Measurements from ENCODE around the gene PHACTR1. TPM values are rescaled to one million over a fixed set of nuclear protein-coding genes. Genes with fewer than 3 reads are reported as not detected.

The PHACTR1 gene
- total and polyA plus RNA-seq, 2 of the 4 experiments (the other 2 are of a cell fraction), result not detected

DNA sequence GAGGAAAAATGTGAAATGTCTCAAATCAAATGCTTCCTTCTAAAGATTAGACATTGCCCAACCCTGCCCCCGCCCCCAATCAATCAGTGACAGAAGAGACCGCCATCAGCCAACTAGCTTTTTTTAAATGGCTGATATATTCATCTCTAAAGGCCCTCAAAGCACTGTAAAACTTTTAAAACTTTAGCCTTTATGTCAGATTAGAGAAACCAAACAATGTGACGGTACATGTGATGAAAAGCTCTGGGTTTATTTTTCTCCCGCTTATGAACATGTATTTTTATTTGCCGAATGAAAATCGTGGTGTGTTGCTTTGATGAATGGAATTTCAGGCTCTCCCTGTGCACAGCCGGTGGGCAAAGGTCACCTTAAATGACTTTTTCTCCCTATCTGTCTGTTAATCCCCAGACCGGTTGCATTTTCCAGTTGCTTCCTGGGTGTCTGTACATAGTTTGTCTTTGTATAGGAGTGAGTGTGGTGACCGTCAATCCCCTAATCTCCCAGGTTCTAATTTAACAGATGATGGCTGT, 573.3 kb downstream of the PHACTR1 start:
- POLR2A ChIA-PET (ENCODE audit: unreplicated experiment), result no interaction called here
- in situ Hi-C loops (cut with MboI; ENCODE audit: low sequenced_read_pairs), result no loop called here
- DNase-seq, result no peak

More for the DNA sequence above, 573.3 kb downstream of the PHACTR1 start:
- Histone ChIP-seq H3K4me1 (ENCODE audit: control insufficient read depth, insufficient read depth, low read length) (no peaks in the 10 kb centered on the region), H2AFZ (replicated peaks; ENCODE audit: low read length, poor library complexity) (no peak overlapping the region), H3K4me2 (ENCODE audit: low read depth, low read length) (no peak overlapping the region), H2AK5ac (ENCODE audit: low read depth, low read length) (no peak overlapping the region), H3K18ac (ENCODE audit: low read depth, low read length) (no peak overlapping the region), H2BK5ac (ENCODE audit: low read depth, low read length, poor library complexity, severe bottlenecking) (no peak overlapping the region), H3K56ac (ENCODE audit: extremely low read depth, insufficient read depth, low read length) (no peak overlapping the region), H2BK20ac (ENCODE audit: low read depth, low read length) (no peak overlapping the region), H3K4ac (ENCODE audit: low read depth, low read length) (no peak overlapping the region), H3K4me3 (ENCODE audit: insufficient read depth, low read depth, low read length) (no peak overlapping the region), H3K27ac (ENCODE audit: insufficient read depth, low read length) (no peak overlapping the region), H3K23ac (ENCODE audit: low read depth, low read length) (no peak overlapping the region), H3K79me1 (ENCODE audit: low read depth in 1 of 2, low read length in 2 of 2) (no peaks in the 10 kb centered on the region), H4K91ac (ENCODE audit: insufficient read depth, low read depth, low read length) (no peak overlapping the region), H3K9ac (ENCODE audit: low read depth, low read length) (no peak overlapping the region), H4K5ac (ENCODE audit: low read depth, low read length) (no peak overlapping the region), H3K14ac (replicated peaks; ENCODE audit: low read depth, low read length) (no peak overlapping the region), H4K8ac (ENCODE audit: low read depth in 2 of 2, low read length in 2 of 2) (no peak overlapping the region), H3K27me3 (ENCODE audit: control insufficient read depth, insufficient read depth, low read length) (no peaks in the 10 kb centered on the region), H2BK120ac (ENCODE audit: low read depth, low read length) (no peak overlapping the region), H2AK9ac (replicated peaks; ENCODE audit: low read depth, low read length, poor library complexity) (no peak overlapping the region), H3K9me1 (ENCODE audit: insufficient read depth, low read length) (peaks cover 3% of the 10 kb centered on the region; the same call in 1 of the 2 replicates), H3K9me3 (ENCODE audit: control insufficient read depth, insufficient read depth, low read length) (peaks cover 4% of the 10 kb centered on the region; the same call in 1 of the 2 replicates), H4K20me1 (ENCODE audit: insufficient read depth, low read length) (no peaks in the 10 kb centered on the region), H2BK15ac (ENCODE audit: low read depth, low read length) (no peak overlapping the region), H3K36me3 (ENCODE audit: control insufficient read depth, insufficient read depth, low read length) (peaks cover 17% of the 10 kb centered on the region)
- TF ChIP-seq CEBPB (IDR thresholded peaks at IDR 0.05; ENCODE audit: low read depth, low read length), result no peak
- TF ChIP-seq NFE2L2 (IDR thresholded peaks at IDR 0.05; ENCODE audit: low read depth, low read length), result no peak
- TF ChIP-seq FOS (IDR thresholded peaks at IDR 0.05; ENCODE audit: low read depth, low read length), result no peak
- TF ChIP-seq RCOR1 (IDR thresholded peaks at IDR 0.05; ENCODE audit: insufficient replicate concordance, low read length), result no peak
- TF ChIP-seq, protein P1, sequence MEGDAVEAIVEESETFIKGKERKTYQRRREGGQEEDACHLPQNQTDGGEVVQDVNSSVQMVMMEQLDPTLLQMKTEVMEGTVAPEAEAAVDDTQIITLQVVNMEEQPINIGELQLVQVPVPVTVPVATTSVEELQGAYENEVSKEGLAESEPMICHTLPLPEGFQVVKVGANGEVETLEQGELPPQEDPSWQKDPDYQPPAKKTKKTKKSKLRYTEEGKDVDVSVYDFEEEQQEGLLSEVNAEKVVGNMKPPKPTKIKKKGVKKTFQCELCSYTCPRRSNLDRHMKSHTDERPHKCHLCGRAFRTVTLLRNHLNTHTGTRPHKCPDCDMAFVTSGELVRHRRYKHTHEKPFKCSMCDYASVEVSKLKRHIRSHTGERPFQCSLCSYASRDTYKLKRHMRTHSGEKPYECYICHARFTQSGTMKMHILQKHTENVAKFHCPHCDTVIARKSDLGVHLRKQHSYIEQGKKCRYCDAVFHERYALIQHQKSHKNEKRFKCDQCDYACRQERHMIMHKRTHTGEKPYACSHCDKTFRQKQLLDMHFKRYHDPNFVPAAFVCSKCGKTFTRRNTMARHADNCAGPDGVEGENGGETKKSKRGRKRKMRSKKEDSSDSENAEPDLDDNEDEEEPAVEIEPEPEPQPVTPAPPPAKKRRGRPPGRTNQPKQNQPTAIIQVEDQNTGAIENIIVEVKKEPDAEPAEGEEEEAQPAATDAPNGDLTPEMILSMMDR (conservative IDR thresholded peaks at IDR 0.05; ENCODE audit: low read depth, low read length), result no peak
- no peak for TF ChIP-seq RAD21 (IDR thresholded peaks at IDR 0.05; ENCODE audit: low read length)
- no peak for TF ChIP-seq BHLHE40 (IDR thresholded peaks at IDR 0.05; ENCODE audit: low read depth, low read length)
- TF ChIP-seq RFX5 (IDR thresholded peaks at IDR 0.05; ENCODE audit: low read depth, low read length), result no peak
- TF ChIP-seq MXI1 (IDR thresholded peaks at IDR 0.05; ENCODE audit: borderline replicate concordance, low read depth, low read length), result no peak
- no peak for TF ChIP-seq MAFK (IDR thresholded peaks at IDR 0.05; ENCODE audit: low read depth, low read length)
- no peak for TF ChIP-seq CHD1 (IDR thresholded peaks at IDR 0.05; ENCODE audit: low read depth, low read length)
- TF ChIP-seq, protein P2, sequence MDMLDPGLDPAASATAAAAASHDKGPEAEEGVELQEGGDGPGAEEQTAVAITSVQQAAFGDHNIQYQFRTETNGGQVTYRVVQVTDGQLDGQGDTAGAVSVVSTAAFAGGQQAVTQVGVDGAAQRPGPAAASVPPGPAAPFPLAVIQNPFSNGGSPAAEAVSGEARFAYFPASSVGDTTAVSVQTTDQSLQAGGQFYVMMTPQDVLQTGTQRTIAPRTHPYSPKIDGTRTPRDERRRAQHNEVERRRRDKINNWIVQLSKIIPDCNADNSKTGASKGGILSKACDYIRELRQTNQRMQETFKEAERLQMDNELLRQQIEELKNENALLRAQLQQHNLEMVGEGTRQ (IDR thresholded peaks at IDR 0.05; ENCODE audit: low read depth, low read length), result no peak
- TF ChIP-seq, protein P3, sequence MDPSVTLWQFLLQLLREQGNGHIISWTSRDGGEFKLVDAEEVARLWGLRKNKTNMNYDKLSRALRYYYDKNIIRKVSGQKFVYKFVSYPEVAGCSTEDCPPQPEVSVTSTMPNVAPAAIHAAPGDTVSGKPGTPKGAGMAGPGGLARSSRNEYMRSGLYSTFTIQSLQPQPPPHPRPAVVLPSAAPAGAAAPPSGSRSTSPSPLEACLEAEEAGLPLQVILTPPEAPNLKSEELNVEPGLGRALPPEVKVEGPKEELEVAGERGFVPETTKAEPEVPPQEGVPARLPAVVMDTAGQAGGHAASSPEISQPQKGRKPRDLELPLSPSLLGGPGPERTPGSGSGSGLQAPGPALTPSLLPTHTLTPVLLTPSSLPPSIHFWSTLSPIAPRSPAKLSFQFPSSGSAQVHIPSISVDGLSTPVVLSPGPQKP (IDR thresholded peaks at IDR 0.05; ENCODE audit: borderline replicate concordance, low read depth, low read length), result no peak
- no peak for TF ChIP-seq POLR2A (IDR thresholded peaks at IDR 0.05; ENCODE audit: low read depth, low read length)
- no peak for TF ChIP-seq MAZ (IDR thresholded peaks at IDR 0.05; ENCODE audit: borderline replicate concordance, low read depth, low read length)
- TF ChIP-seq SMC3 (IDR thresholded peaks at IDR 0.05; ENCODE audit: low read depth, low read length), result no peak
- dilution Hi-C loops (cut with HindIII; ENCODE audit: low sequenced_read_pairs, unreplicated experiment), result no loop called here
- intact Hi-C loops (cut with micrococcal nuclease), result no loop called here
- no CpG with 5 or more reads among the region's 9 CpGs for WGBS, 2 experiments (ENCODE audit: extremely low coverage in 2 of 2, insufficient read length in 1 of 2)
- CTCF ChIA-PET, result interaction anchor here (1.6 kb wide), 1 partner anchor 9 kb away, joined by 3 read pairs; no protein-coding TSS in a partner anchor
- ATAC-seq (ENCODE audit: low read depth), result no peak
- BruUV-seq (replicated peaks), result no TSS peak
